ENCODE data around the gene RHOBTB1.
"Not testable (repeated sequence)": the region's sequence is repeated elsewhere in the genome, so short reads cannot be mapped to it uniquely, and the experiment has no call there.

The RHOBTB1 gene

DNA sequence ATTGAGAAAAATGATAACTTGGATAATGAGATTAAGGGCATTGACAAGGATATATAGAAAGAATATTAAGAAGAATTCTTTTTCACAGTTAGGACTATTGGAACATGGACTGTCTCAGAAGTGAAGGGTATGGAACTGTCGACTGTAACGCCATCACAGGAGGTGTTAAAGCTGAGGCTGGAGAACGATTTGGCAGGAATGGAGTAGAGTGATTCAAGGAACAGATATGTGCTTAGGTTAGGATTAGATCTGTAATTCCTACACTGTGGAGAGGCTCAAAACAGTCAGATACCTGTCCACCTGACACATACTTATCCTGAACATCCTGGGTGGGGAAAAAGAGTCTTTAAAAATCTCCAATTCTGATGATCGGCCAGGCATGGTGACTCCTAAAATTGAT lies 30.9 kb downstream of the RHOBTB1 start:
- TF ChIP-seq, protein P1, sequence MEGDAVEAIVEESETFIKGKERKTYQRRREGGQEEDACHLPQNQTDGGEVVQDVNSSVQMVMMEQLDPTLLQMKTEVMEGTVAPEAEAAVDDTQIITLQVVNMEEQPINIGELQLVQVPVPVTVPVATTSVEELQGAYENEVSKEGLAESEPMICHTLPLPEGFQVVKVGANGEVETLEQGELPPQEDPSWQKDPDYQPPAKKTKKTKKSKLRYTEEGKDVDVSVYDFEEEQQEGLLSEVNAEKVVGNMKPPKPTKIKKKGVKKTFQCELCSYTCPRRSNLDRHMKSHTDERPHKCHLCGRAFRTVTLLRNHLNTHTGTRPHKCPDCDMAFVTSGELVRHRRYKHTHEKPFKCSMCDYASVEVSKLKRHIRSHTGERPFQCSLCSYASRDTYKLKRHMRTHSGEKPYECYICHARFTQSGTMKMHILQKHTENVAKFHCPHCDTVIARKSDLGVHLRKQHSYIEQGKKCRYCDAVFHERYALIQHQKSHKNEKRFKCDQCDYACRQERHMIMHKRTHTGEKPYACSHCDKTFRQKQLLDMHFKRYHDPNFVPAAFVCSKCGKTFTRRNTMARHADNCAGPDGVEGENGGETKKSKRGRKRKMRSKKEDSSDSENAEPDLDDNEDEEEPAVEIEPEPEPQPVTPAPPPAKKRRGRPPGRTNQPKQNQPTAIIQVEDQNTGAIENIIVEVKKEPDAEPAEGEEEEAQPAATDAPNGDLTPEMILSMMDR (IDR thresholded peaks at IDR 0.05; ENCODE audit: low read depth, low read length), result no peak
- H3K4me3 ChIP-seq (ENCODE audit: low read depth, low read length), result no peak overlapping the region

DNA sequence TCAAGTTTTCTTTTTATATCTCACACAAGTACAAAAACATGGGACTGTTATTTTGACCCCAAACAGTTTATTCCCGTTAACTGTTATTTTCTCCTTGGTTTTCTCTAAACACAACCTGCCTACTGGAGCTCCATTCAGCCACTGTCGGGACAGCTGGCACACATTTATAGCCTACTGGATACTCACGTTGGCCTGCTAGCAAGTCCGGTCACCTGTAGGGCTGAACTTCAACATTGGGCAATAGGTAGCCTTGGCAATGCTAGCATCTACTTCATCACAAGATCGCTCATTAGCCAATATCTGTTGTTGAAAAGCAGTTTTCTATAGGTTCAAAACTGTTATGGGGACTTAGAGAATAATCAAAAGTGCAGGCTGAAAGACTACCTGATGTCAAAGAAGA lies 32.3 kb downstream of the RHOBTB1 start:
- no peak overlapping the region for H3K4me3 ChIP-seq (ENCODE audit: low read depth, low read length)
- TF ChIP-seq, protein P1 (IDR thresholded peaks at IDR 0.05; ENCODE audit: low read depth, low read length), result no peak

DNA sequence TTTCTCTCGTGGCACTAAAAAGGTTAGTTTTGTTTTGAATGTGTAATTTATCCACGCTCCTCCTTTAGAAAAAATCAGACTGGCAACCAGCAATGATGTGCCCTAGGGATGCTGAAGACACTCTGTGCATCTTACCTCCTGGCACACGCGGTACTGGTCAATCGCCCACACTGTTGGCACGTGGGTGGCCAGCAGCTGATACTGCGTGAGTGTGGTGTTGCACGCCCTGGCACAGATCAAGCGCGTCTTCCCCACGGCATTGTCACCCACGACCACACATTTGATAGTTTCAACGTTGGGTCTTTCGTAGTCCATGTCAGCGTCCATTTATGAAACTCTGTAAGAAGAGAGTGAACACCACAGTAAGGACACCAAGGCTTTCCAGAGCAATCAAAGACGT lies 32.8 kb downstream of the RHOBTB1 start:
- TF ChIP-seq, protein P1 (IDR thresholded peaks at IDR 0.05; ENCODE audit: low read depth, low read length), result no peak

DNA sequence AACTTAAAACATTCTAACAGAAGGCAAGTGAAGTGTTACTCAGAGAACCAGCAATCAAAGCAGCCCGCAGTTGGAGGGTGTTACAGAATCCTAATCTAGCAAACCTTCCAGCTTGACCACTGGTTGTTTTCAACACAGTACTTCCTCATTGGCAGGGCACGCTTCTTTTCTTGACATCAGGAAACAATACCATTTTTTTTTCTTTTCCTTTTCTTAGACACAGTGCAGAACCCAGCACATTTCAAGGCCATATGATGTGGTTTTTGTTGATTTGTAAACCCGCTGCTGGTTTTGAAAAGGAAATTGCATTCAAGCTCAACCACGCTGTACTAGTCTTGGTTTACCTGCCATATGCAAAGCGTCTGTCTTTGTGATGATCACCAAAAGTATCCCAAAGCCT lies 33.4 kb downstream of the RHOBTB1 start:
- H3K4me3 ChIP-seq (ENCODE audit: low read depth, low read length), result no peak overlapping the region
- TF ChIP-seq, protein P1 (IDR thresholded peaks at IDR 0.05; ENCODE audit: low read depth, low read length), result no peak

More for the DNA sequence above, 32.8 kb downstream of the RHOBTB1 start:
- H3K4me3 ChIP-seq (ENCODE audit: low read depth, low read length), result no peak overlapping the region

DNA sequence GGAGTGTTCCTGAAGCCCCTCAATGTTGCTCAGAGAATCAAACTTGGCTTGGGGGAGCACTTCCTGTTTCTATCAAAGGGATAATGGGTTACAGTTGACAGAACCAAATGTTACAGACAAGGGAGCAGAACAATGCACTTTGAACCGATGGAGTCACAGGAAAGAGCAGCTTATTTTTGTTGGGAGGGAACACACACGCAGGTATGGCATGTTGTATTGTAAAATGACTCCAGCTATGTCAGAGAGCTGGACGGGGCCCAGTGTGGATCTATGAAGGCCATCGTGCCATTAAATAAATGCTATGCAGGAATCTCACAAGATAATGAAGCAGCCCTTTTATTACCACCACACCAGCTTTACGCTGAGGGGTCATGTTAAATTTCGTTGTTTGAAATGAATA lies 35.1 kb downstream of the RHOBTB1 start:
- TF ChIP-seq, protein P1 (IDR thresholded peaks at IDR 0.05; ENCODE audit: low read depth, low read length), result no peak
- no peak overlapping the region for H3K4me3 ChIP-seq (ENCODE audit: low read depth, low read length)

DNA sequence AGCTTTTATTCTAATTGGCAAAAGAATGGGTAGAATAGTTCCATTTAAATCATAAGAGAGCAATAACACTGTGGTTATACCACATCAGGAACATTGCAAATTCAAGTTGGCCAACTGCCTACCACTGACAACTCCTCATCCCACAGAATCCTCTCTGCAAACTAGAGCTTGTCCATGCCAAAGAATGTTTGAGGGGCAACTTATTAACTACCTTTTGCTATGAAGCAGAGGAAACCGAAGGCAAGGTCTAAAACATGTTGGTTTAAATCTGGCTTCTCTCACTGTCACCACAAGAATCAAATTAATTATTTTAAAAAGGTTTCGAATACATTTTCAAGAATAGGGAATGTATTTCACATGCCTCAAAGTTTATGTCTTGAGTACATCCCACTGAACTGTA lies 36.0 kb downstream of the RHOBTB1 start:
- H3K4me3 ChIP-seq (ENCODE audit: low read depth, low read length), result no peak overlapping the region
- TF ChIP-seq, protein P1 (IDR thresholded peaks at IDR 0.05; ENCODE audit: low read depth, low read length), result no peak

DNA sequence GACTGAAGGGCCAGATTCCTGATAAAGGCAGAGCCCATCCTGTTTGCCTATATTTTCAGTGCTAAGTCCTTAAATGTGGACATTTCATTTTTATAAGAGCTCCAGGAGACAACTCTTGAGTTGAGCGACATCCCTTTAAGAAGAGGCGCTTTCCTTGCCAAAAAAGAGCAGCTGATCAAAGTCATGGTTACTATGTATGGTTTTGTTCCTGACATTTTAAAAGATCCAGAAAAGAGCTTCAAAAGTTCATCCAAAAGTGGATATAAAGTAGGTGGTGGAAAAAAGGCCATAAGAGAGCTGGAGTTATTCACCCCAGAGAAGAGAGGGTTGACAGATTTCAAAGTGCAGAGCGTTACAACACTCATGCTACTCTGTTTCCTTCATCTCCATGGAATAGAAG lies 36.7 kb downstream of the RHOBTB1 start:
- TF ChIP-seq, protein P1 (IDR thresholded peaks at IDR 0.05; ENCODE audit: low read depth, low read length), result no peak
- H3K4me3 ChIP-seq (ENCODE audit: low read depth, low read length), result no peak overlapping the region

DNA sequence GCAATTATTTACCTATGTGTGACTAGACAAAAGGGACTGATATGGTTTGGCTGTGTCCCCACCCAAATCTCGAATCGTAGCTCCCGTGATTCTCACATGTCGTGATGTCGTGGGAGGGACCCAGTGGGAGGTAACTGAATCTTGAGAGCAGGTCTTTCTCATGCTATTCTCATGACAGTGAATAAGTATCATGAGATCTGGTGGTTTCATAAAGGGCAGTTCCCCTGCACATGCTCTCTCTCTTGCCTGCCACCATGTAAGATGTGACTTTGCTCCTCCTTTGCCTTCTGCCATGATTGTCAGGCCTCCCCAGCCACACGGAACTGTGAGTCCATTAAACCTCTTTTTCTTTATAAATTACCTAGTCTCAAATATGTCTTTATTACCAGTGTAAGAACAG lies 37.2 kb downstream of the RHOBTB1 start:
- not testable (repeated sequence) for H3K4me3 ChIP-seq (ENCODE audit: low read depth, low read length)
